A549 treated with Mapracorat at 1 μM for 4 hours (cell line): ENCODE measurements around the gene LPIN2. TPM values are rescaled to one million over a fixed set of nuclear protein-coding genes. Genes with fewer than 3 reads are reported as not detected.

ENCODE experiments used
- total RNA-seq: library from RNA; stranded (reverse); fragments of 200-300 nt; extraction: Qiagen RNA extraction; gene quantifications from 5 replicates; pipeline ENCODE4 v1.2.3, GENCODE V29; 2022

The LPIN2 gene
- total RNA-seq: 14.2 to 20.7 TPM (median 18.4 TPM) in 5 replicates

GRCh38 chr18:3013024-3013804, at the start of gene LPIN2:
Gene LPIN2, minus strand, starts transcription at chr18:3013144. Its CDS starts 52,304 bp downstream, at chr18:2960840.

Other genes starting within 250 kb of the LPIN2 start
- gene EMILIN2, start 166.1 kb downstream of the LPIN2 start, total RNA-seq: 8.0 to 15.0 TPM (median 14.1 TPM) in 5 replicates
- gene MYOM1, start 206.8 kb upstream of the LPIN2 start, total RNA-seq: 0.08 to 0.59 TPM (median 0.30 TPM) in 5 replicates
- gene MYL12A, start 234.7 kb upstream of the LPIN2 start, total RNA-seq: 283 to 336 TPM (median 329 TPM) in 5 replicates
- gene MYL12B, start 249.0 kb upstream of the LPIN2 start, total RNA-seq: 392 to 407 TPM (median 402 TPM) in 5 replicates